Skeletal muscle cell (primary cell): ENCODE measurements around the gene KAT2A.
A peak's percentile ranks its signal among the peaks of the same experiment; 100 is the strongest.

Experiments
- DNase-seq: peaks from one replicate; pipeline ENCODE4 v3.0.0-alpha.2; 2010; ENCODE audit warnings: low read depth
- H3K4me3 ChIP-seq: 2 replicates; pipeline ENCODE4 v1.5.1; 2011; ENCODE audit warnings: low read depth, mild to moderate bottlenecking, control low read depth, low read length, moderate library complexity

The KAT2A gene

DNA sequence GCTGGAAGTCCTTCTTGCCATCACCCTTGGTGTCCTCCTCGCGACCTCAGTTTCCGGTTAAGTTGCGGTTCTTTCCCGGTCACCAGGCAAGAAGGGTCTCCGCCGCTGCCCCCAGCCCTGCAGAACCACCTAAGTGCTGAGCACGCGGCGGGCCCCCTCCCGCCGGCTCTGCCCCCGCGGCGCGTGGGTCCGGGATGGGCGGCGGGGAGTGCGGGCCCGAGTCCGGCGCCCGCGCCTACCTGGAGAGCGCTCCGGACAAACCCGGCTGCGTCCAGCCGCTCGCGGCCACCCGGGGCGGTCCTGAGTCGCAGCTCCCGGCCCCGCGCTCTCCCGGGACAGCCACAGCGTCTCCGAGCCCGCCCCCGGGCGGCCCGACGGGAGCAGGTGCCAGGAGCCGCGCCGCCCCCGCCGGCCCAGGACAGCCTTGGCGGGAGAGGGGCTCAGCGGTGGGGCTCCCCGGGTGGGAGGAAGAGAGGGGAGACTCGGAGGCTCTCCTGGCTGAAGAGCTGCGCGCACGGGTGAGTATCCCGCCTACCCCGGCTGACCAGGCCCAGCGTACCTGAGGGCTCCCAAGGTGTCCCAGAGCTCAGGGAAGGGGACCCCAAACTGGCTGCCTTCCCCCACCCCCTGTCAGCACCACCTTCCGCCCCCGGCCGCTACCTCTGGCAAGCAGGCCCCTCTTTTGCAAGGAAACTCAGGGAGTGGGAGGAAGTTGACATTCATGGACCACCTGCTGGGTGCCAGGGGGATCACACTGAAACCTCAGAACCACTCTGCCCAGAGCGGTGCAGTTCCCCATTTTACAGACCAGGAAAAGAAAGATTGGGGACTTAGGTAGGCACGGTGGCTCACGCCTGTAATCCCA, 48.6 kb downstream of the KAT2A start:
- no peak for DNase-seq
- peak overlapping the region; percentile 21 for H3K4me3 ChIP-seq

GRCh38 chr17:42071810-42072209, 49.4 kb downstream of the KAT2A start:
- H3K4me3 ChIP-seq = no peak overlapping the region
- no peak for DNase-seq

- H3K4me3 ChIP-seq = no peak overlapping the region
- DNase-seq = no peak
Observed at GRCh38 chr17:42068979-42069378, 52.2 kb downstream of the KAT2A start.

DNA sequence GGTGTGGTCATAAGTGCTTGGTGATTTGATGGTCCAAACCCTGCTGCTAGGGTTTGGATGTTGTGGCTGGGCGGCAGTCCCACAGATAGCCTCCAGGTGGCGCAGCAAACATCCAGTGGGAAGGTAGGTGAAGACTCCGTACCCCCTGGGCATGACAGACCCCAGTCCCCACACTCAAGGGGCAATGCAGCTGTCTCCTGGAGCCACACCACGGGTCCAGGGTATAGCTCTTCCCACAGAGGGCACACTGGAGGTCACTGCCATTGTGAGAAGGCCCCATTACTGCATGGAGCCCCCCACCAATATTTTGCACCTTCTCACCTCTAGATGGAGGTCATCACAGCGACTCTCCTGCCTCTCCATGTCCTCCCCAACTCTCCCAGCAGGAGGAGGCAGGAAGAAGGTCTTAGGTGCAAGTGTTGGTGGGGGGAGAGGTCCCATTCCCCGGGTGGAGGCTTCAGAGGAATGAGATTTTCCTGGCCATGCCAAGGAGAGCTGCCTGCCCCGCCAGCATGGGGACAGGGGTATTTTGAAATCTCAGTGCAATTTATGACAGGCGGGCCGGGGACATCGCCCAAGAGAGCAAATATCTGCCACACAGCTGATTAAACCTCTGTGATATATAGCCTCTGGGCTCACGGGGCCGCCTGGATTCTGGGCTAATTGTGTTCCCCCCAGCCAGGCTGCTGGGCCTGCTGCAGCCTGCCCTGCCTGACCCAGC, 53.6 kb downstream of the KAT2A start:
- no peak for DNase-seq
- H3K4me3 ChIP-seq = no peak overlapping the region

- no peak for DNase-seq
- no peak overlapping the region for H3K4me3 ChIP-seq
Observed at GRCh38 chr17:42065201-42065600, 56.0 kb downstream of the KAT2A start.
